Stimulated activated CD4-positive, alpha-beta T cell treated with anti-CD3 and anti-CD28 coated beads, TNF-alpha, amount 100 ng/mL, for 4 hours (primary cell): Measurements from ENCODE around the gene TNFAIP8.

Experiments
- DNase-seq, 3 experiments: peaks; one replicate each; pipeline ENCODE4 v3.0.0-alpha.2; 2020; ENCODE audit warnings: low read depth in 3 of 3

TNFAIP8 gene

DNA sequence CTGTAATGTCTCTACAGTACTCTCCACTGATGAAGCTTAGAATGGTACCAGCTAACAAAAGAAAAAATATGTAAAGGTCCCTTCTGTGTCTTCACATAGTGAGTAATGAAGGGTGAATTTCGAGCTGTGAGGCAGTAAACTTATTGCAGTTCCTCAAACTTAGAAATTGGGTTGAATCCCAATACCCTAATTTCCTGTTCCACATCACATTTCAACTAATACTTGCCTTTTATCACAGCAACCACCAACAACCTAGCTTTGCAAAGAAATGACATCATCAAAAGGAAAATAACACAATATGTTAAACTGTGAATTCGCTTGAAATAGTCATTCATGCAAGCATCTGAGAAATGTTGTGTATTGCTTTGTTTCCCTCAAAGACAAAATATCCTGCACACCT is 9.4 kb upstream of the TNFAIP8 start:
- DNase-seq = no peak

DNA sequence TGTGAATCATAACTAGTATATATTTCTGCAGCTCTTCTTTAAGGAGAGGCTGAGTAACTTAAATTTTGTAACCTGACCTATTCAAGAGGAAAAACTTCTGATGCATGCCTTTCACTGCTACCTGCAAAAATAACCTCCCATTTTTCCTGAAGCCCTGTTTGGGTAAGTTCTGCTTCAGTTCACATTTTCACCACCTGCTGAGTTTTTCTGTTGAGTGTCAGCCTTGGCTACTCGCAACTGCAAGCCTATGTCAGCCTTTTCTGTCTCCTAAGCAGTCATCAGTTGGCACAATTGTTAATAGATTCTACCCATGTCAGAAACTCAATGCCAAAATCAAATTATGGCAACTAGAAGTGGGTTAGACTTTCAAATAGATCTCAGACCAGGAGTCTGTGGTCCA is 8.2 kb upstream of the TNFAIP8 start:
- DNase-seq = no peak

DNA sequence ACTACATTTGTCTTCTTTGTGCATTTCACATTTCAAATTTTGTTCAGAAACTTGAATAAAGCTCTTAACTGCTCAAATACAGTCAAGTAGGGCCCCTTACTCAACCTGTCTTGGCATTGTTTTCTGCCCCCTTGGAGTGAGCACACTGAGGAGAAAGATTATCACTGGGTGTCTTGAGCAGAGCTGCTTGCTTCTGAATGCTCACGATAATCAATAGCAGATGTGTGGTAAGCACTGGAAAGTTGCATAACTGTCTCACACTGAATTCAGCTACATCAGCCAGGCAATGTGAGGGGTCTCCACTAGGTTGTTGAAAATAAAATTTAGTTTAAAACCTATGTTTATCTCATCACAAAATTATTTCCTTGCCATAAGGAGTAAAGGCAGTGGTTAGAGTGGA is 7.8 kb upstream of the TNFAIP8 start:
- no peak for DNase-seq

DNA sequence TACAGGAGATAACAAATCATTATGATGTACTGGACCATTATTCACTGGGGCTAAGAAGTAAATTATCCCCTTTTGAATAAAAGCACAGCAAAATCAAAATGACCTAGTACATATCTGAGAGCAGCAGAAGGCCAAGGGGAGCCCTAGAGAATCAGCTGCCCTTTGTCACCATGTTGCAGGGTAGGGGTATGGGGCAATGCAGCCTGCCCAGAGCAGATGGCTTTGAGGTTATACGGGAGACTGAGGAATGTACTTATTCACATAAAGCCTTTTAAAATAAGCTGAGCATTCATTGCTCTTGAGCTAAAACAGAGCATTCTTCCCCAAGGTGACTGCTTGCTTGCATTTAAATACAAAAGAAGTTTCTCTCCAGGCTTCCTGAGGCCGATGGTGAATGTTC is 2.6 kb upstream of the TNFAIP8 start:
- no peak for DNase-seq

DNA sequence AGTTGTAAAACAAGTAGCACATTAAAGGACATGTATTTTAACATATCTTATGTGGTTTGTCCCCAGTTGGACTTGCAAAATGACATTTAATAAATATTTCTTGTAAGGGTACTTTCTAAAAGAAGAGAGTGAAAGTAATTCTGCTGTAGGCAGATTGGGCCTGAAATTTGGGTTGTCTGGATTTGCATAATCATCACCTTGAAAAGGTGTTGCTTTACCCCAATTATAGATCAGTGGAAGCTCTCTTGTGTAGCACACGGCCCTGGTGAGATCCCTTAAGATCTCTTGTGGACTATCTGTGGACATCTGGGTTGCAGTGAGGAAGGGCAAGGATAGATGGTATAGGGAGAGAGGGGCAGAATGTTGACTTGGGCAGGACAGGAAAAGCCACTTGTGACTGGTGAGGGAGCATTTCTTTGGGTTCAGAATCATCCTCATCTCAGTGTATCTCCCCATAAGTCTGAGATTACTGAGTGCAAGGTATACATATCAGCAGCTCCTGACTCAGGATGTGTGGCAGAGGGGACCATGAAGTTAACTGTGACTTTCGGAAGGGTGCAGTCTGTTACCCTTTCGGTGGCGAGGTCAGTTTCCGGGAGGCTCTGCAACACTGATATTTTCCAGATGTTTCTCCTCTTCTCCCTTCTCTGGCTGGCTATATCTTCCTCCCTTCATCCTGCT is 2.0 kb upstream of the TNFAIP8 start:
- no peak for DNase-seq

DNA sequence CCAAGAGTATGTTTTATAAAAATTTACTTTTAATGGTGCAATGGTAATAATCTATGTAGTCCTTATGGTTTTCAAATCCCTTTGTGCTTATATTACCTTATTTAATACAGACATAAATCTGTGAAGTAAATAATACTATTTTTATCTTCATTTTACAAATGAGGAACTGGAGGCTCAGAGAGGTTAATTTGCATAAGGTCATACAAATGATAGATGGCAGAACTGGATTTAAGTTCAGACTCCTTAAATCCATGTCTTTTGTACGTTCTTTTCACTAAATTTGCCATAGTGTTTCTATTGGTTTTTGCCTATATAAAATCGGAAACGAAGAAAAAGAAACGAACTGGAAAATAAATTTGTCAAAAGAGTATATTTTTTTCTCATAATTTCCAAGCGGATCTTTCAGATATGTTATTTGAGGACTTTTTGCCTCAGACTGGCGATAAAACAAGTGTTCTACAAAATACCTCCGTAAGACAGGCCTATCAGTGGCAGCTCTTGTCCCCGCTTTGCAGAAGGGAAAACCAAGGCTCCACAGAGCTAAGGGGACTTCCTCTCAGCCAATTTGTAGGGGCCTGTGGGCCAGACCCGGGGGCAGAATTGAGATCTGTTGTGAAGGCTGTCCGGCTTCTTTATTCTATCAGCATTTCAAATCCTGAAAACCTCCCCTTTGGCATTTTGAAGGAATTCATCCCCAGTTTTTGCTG is 1.1 kb upstream of the TNFAIP8 start:
- no peak for DNase-seq

DNA sequence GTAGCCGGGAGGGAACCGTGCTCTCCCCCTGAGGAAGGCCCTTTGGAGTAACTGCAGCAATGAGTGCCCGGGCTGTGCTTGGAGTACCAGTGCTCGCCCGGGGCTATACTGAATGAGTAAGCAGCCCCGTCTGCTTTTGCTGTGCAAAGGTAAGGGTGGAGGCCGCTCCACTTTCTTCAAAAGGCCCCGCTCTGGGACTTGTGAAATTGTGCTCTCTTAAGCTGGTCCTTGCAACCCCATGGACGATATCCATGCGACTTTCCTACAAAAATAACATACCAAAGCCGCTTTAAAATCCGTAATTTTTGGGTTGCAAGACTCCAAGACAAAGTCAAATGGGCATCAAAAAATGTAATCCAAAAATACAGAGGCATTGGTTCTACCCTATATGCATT is 578 bp upstream of the TNFAIP8 start:
- DNase-seq = no peak

DNA sequence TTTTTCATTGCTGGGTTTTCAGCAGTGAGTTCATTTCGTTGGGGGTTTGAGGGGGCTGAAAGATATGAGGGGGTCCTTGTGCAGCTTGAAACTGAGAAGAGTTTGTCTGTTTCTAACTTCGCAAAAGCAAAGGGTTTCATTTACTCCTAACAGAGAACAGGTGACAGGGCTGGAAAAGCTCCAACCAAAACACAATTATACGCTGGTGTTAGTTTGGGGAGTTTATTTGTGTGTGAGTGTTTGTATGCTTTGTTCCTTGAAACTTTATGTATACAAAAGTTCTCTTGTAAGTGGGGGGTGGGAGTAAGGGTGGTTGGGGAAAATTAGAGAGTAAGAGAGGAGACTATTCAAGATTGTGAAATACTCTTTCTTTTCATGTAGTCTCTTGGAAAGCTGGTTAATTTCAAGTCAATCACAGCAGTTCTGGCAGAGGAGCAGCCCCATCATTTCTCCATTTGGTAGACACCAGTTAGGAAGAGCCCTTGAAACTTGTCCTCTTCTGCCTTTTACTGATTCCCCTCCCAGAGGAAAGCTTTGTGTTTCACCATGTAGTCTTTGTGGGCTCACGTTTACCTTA is 881 bp downstream of the TNFAIP8 start:
- DNase-seq = no peak

DNA sequence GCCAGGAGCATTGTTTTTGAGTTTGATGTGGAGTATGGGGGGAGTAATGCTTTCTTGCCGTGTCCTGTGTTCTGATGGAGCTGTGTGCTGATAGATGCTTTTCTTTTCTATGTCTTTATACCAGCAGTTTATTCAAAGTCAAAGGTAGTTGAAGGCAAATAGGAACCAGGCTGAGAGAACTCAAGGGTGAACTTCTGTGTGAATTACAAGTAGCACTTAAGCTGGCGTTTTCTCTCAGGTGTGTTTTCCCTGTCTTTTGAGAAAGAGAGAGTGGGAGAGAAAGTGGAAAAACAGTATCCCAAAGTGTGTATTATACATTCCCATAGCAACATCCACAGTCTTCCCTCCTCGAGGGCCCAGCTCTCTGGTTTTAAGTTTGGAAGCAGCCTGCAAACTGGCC is 1.5 kb downstream of the TNFAIP8 start:
- no peak for DNase-seq

DNA sequence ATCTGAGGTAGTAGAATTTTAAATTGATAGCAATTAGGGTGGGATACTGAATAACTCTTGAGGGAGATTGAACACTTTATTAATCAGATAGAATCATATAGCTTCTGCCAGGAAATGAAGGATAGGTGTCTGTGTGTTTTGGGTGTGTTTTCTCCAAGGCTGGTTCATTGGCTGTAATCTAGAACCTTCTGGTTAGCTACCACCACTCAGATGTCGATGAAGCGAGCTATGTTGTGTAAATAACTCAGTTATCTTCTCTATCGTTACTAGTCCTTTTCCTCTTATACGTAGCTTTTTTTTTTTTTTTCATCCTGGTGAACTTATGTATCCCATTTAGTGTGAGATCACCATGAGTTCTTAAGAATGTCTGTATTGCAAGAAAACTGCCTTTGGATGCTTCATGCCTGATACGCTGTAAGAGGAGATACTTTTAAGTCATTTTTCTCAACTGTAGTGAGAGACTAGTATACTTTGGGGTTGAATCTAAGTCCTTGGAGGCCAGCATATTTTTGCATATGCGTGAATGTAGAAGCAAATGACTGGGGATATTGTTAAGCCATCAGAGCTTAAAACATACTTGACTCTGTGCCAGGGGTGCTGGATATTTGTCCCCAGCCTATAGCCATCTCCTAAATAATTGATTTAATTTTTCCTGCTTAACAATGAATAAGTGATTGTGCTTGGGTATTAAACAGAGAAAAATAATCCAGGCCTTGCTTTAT is 2.1 kb downstream of the TNFAIP8 start:
- no peak for DNase-seq

DNA sequence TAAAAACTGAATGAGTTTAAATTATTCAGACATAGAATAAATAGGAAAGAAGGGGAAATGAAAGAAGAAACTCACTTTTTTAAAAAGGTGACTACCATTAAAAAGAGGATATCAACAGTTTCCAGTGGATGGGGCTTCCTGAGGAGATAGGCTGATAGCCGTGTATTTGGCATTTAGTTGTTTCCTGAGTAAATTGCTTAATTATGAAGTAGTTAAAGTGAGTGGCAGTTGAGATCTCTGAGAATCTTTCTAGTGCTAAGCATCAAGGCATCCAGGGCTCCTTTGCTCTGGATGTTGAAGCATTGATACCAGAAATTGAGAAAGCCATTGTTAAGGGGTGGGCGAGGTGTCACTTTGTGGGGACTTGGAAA is 2.7 kb downstream of the TNFAIP8 start:
- DNase-seq = no peak

DNA sequence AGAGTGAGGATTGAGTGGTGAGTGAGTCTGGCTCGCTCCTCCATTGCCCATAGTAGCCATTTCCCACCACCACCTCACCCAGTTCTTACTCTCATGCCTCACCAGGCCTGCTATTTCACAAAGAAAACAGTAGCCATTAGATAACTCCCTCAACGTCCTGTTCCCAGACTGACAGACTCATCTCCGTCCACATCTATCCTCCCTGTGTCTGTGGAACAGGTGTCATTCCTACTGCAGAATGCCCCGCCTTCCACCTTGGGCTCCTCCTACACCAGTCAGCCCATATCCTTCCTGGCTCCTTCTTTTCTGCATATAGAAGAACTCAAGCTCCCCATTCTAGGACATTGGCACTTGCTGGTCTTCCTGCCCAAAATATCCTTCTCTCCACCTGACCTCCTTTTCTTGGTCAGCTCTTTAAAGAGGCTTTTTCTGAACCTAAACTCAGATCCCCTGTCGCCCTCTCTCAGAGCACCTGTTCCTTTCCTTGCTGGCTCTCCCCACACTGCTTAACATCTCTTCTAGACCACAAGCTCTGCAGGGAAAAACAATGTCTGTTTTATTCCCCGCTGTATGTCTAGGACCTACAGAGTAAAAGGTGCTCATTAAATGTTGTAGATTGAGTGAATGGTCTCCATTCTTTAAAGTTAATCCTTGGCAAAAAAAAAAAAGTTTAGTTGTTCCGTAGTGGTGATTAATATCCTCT is 3.2 kb downstream of the TNFAIP8 start:
- no peak for DNase-seq

DNA sequence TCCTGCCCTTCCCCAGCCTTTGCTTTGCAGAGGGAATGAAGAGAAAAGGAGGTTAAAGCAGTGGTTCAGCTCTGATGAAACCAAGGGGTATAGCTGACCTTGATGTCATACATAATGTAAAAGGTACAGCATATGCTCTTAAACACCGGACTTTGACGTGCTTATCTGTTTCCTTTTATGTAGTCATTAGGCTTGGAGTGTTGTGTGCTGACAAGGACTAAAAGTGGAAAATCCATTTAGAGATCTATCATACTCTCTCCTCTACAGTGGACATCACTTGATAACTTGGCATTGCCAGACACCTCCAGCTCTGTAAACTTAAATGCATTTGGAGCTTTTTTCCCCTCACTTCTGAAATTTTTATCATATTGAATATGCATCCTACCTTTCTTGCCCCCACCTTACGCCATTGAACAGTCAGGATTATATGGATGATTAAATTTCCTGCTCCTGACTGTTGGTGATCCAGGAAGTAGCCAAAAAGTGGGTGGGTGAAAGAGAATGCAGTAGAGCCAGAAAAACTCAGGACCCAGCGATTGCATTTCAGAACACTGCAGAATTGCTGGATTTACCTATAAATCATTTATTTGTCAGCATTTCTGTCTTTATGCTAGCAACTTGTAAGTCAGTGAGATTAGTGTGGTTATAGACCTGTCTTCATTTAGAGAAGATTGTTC is 4.1 kb downstream of the TNFAIP8 start:
- no peak for DNase-seq

DNA sequence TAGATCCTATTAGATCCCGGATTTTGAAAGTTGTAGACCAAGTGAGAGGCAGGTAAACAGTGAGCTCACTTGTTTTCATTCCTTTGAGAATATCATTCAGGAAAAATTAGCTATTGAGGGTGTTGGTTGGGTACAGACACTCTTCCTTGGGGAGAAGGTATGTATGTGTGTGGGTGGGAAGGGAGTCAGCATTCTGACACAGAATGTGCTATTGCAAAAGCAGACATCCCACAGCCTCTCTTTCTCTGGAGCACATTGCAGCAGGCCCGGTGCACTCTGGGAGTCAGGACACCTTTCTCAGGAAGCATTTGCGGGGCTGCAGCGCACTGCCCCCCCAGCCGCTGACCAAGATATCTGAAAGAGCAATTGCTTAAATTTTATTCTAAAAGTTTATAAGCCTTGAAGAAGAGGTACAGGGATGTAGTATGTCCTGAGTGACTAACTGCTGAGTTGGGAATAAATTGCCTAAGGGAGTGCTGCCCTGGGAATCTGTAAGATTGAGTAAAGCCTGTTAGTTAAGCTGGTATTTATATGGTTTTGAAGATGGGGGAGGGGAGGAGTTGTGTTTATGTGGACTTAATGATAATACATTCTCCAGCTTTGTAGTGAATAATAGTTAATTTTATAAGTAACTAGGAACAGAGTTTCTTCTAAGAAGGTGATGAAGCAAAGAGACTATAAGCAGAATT is 5.2 kb downstream of the TNFAIP8 start:
- no peak for DNase-seq

DNA sequence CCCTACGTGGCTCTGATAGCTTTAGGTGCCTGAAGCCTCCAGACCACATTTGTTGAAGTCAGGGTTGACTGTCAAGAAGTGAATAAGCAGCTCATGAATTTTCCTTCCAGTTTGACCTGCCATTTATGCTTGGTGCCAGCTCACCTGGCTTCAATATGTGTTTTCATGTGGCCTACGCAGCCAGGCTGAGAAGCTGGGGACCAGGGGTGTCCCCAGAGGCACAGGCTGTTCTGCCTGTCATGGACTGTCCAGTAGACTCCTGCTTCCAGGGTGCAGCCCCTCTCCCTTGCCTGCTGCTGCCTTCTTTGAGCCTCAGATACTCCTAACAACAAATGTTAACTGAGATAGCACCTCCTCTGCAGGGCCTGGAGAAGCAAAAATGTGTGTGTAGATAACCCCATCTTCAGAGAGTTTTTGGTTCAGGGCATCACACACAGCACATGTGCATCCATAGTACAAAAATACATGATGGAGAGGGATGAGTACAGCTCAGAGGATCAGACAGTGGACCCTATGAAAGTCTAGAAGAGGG is 5.8 kb downstream of the TNFAIP8 start:
- DNase-seq = no peak

DNA sequence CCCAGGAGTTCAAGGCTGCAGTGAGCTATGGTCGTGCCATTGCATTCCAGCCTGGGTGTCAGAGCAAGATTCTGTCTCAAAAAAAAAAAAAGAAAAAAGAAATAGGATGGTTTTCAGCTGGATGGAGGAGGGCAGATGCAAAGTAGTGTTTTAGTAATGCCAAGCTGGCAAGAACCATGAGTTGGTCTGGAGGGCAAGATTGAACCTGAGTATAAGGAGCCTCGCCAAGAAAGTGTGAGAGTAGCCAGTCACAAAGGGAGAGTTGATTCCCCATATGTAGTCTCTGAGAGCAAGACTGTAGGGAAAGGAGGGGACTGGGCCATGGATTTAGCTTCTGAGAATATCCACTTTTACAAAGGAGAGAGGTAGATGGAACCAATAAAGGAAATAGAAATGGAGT is 6.9 kb downstream of the TNFAIP8 start:
- no peak for DNase-seq

DNA sequence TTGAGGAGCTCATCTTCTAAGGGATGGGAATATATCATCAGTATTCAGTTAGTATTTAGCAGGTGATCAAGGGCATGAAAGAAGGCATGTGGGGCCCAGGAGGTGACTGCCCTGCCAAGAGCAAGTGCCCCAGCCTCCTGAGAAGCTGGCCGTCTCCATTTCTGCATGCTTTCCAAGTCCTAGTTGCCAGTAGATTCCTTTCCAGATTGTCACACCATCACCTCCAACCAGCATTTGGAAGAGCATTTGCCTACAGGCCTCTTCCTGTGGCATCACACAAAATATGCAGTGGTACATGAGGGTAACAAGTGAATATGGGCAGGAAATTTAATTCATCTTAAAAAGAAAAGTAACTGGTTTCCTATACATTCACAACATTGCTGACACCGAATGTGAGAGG is 7.5 kb downstream of the TNFAIP8 start:
- DNase-seq = no peak

DNA sequence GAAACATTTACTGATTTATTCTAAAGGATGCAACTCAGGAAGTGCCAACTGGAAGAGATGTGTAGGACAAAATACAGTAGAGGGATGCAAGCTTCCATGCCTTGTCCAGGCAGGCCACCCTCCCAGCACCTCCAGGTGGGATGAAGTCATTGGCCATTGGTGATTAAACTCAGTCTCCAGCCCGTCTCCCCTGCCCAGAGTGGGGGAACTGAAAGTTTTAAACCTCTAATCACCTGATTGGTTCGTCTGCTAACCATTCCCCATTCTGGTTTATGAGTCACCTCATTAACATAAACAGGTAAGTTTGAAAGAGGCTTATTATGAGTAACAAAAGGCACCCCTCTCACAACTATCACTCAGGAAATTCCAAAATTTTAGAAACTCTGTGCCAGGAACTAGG is 8.1 kb downstream of the TNFAIP8 start:
- DNase-seq = no peak

DNA sequence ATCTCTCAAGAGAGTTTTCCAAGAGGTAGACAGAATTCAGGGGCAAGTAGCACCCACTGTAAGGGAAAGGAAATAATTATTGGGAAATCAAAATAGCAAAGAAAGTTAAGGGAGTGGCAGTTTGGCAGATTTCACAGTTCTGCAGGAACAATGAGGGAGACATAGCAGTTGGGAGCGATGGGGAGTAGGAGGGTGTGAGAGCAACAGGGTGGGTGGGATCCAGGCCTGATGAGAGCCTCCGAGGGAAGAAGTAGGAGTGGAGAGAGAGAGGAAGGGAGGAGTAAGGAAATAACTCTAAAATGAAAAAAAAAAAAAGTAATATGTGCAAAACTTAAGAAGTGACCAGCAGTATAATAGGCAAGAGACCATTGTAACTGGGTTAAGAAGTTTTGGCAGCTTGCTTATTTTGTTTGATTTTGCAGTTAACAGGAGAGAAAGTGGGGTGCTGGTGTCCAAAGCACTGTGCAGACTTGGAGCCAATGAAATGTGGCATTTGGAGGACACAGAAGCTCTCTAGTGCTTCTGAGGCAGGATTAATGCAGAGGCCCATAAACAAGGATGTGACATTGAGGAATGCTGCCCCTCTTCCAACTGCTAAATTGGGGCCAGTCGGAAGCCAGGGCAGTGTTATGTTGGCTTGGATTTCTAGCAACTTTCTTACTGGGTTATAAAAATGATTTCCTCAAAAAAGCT is 10.2 kb downstream of the TNFAIP8 start:
- DNase-seq = no peak

DNA sequence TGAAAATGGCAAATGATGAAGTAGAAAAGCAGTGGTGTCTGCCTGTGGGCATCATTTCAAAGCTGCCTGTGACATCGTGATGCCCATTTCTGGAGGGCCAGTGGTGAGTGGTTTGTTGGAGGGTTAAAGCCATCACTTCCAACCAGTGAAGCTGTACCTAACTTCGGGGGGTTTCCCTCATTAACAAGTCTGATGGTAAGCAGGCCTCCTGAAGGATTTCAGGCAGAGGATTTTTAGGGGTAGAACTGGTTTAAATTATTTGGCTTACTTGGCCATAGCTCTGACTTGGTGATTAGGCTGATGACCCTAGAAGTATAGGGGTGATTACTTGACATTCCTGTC is 10.7 kb downstream of the TNFAIP8 start:
- DNase-seq = no peak
